ELR (cell line): Measurements from ENCODE around the gene SVBP.
A peak's percentile ranks its signal among the peaks of the same experiment; 100 is the strongest.
"Not testable (repeated sequence)": the region's sequence is repeated elsewhere in the genome, so short reads cannot be mapped to it uniquely, and the experiment has no call there.

Experiments
- DNase-seq: peaks from one replicate; pipeline ENCODE4 v3.0.0-alpha.2; 2015; ENCODE audit warnings: low read depth

Gene SVBP

GRCh38 chr1:42816585-42817439 lies at the start of gene SVBP, which contains the start of gene ERMAP:
SVBP (minus strand) TSS chr1:42817397; CDS start chr1:42816544, 853 bp downstream.
ERMAP (plus strand) TSS chr1:42817122; CDS start chr1:42830449, 13,327 bp downstream.
- DNase-seq, result peak; percentile 87

- DNase-seq, result no peak
Observed at GRCh38 chr1:42866549-42866948, 49.4 kb upstream of the SVBP start.

GRCh38 chr1:42861014-42861399 lies 43.8 kb upstream of the SVBP start:
- no peak for DNase-seq

GRCh38 chr1:42860339-42861013 lies 43.3 kb upstream of the SVBP start:
- peak; percentile 21 for DNase-seq

GRCh38 chr1:42859366-42859765 lies 42.2 kb upstream of the SVBP start:
- not testable (repeated sequence) for DNase-seq

- not testable (repeated sequence) for DNase-seq
Observed at GRCh38 chr1:42856554-42856953, 39.4 kb upstream of the SVBP start.

- no peak for DNase-seq
Observed at GRCh38 chr1:42853116-42853884, 36.1 kb upstream of the SVBP start.

- DNase-seq, result no peak
Observed at GRCh38 chr1:42852608-42852980, 35.4 kb upstream of the SVBP start.

GRCh38 chr1:42851960-42852607 lies 34.9 kb upstream of the SVBP start:
- no peak for DNase-seq

- no peak for DNase-seq
Observed at GRCh38 chr1:42851420-42851819, 34.2 kb upstream of the SVBP start.

- no peak for DNase-seq
Observed at GRCh38 chr1:42849944-42850343, 32.7 kb upstream of the SVBP start.

- DNase-seq, result peak; percentile 38
Observed at GRCh38 chr1:42848823-42849537, 31.8 kb upstream of the SVBP start.

GRCh38 chr1:42847721-42848460 lies 30.7 kb upstream of the SVBP start:
- no peak for DNase-seq

GRCh38 chr1:42847111-42847595 lies 30.0 kb upstream of the SVBP start:
- peak; percentile 2 for DNase-seq

GRCh38 chr1:42846257-42847110 lies 29.3 kb upstream of the SVBP start, which contains the start of gene ZNF691:
ZNF691 (plus strand) TSS chr1:42846613; CDS start chr1:42849659, 3,046 bp downstream.
- DNase-seq, result peak; percentile 98

- no peak for DNase-seq
Observed at GRCh38 chr1:42845866-42846256, 28.7 kb upstream of the SVBP start.

GRCh38 chr1:42845193-42845592 lies 28.0 kb upstream of the SVBP start:
- DNase-seq, result no peak

GRCh38 chr1:42844592-42845140 lies 27.5 kb upstream of the SVBP start:
- DNase-seq, result peak; percentile 20
